ENCODE measurements around the gene SRRM2.

DNA sequence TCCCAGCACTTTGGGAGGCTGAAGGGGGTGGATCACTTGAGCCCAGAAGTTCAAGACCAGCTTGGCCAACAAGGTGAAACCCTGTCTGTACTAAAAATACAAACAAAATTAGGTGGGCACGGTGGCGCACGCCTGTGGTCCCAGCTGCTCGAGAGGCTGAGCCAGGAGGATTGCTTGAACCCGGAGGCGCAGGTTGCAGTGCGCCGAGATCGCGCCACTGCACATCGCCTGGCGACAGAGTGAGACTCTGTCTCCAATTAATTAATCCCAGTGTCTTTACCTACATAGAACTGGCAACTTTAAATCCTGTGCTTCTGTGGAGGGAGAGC, 26.2 kb downstream of the SRRM2 start:
- TF ChIP-seq SIN3A (IDR thresholded peaks at IDR 0.05; ENCODE audit: borderline replicate concordance, insufficient read depth, low read depth, low read length) = no peak
- TF ChIP-seq, protein P1, sequence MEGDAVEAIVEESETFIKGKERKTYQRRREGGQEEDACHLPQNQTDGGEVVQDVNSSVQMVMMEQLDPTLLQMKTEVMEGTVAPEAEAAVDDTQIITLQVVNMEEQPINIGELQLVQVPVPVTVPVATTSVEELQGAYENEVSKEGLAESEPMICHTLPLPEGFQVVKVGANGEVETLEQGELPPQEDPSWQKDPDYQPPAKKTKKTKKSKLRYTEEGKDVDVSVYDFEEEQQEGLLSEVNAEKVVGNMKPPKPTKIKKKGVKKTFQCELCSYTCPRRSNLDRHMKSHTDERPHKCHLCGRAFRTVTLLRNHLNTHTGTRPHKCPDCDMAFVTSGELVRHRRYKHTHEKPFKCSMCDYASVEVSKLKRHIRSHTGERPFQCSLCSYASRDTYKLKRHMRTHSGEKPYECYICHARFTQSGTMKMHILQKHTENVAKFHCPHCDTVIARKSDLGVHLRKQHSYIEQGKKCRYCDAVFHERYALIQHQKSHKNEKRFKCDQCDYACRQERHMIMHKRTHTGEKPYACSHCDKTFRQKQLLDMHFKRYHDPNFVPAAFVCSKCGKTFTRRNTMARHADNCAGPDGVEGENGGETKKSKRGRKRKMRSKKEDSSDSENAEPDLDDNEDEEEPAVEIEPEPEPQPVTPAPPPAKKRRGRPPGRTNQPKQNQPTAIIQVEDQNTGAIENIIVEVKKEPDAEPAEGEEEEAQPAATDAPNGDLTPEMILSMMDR (IDR thresholded peaks at IDR 0.05) = no peak

All from Panc1 (cell line).